Transverse colon (tissue), 4 donors: ENCODE measurements around the gene KCNJ1. TPM values are rescaled to one million over a fixed set of nuclear protein-coding genes. Genes with fewer than 3 reads are reported as not detected.

Source experiments
- DNase-seq: peaks from one replicate; pipeline ENCODE4 v3.0.0-alpha.2; 2019
- H3K27ac ChIP-seq, 4 donors: fragments of 200-600 bp; sonication (generic); 2 replicates each; pipeline ENCODE4 v1.5.1; 2016 to 2018; ENCODE audit warnings: inconsistent platforms in 4 of 4
- H3K27me3 ChIP-seq: fragments of 200-600 bp; sonication (generic); 2 replicates; pipeline ENCODE4 v1.5.1; 2017; ENCODE audit warnings: inconsistent platforms
- H3K36me3 ChIP-seq, 4 donors: fragments of 200-600 bp; sonication (generic); 2 replicates each; pipeline ENCODE4 v1.5.1; 2017 to 2019; ENCODE audit warnings: inconsistent platforms in 4 of 4
- H3K4me1 ChIP-seq, 4 donors: fragments of 200-600 bp; sonication (generic); 2 replicates each; pipeline ENCODE4 v1.5.1; 2017 to 2020; ENCODE audit warnings: inconsistent platforms in 4 of 4
- H3K4me3 ChIP-seq, 4 donors: fragments of 200-600 bp; sonication (generic); 1 replicate in 1 of 4; 2 replicates in 3 of 4; pipeline versions ENCODE4 v1.5.1 to v1.6.1; 2017 to 2019; ENCODE audit warnings: inconsistent platforms in 4 of 4
- H3K9me3 ChIP-seq, 2 donors: fragments of 200-600 bp; sonication (generic); 2 replicates each; pipeline ENCODE4 v1.5.1; 2017 to 2019; ENCODE audit warnings: inconsistent platforms in 2 of 2
- CTCF ChIP-seq, 5 experiments: fragments of 200-600 bp in 3 of 5; fragments of 450-650 bp in 2 of 5; sonication (generic) in 3 of 5; IDR thresholded peaks; 1 replicate in 2 of 5; 2 replicates in 3 of 5; pipeline ENCODE4 v1.5.1; 2016 to 2017; ENCODE audit warnings: antibody characterized with exemption in 5 of 5, inconsistent platforms in 3 of 5, mild to moderate bottlenecking in 2 of 5, moderate library complexity in 1 of 5
- EP300 ChIP-seq: sonication (generic); formaldehyde crosslinking; IDR thresholded peaks from one replicate; pipeline ENCODE4 v1.6.1; 2017; ENCODE audit warnings: antibody characterized with exemption, low read depth
- POLR2A ChIP-seq: fragments of 450-650 bp; IDR thresholded peaks from one replicate; pipeline ENCODE4 v1.6.1; 2016; ENCODE audit warnings: antibody characterized with exemption, mild to moderate bottlenecking, moderate library complexity
- POLR2AphosphoS5 ChIP-seq, 3 donors: sonication (generic); formaldehyde crosslinking; IDR thresholded peaks; one replicate each; pipeline ENCODE4 v1.6.1; 2016; ENCODE audit warnings: antibody characterized with exemption in 3 of 3
- WGBS, 2 donors: methylation state at CpG; one replicate each; pipeline ENCODE4 v1.1.5; 2018; ENCODE audit warnings: low coverage in 1 of 2; 5-methylcytosine and 5-hydroxymethylcytosine counted together
- in situ Hi-C, 4 donors: fragments of 200-750 bp; cut with MboI; loops; one replicate each; pipeline versions ENCODE4 v1.15.0 to v1.15.1; 2017; ENCODE audit warnings: low sequenced_read_pairs in 3 of 4, low pct_ligation_motif_present in 1 of 4, low pct_unique_long_range_greater_than_20kb in 1 of 4
- intact Hi-C: fragments of 100-400 bp; cut with DNase I; formaldehyde crosslinking; loops from one replicate; pipeline ENCODE4 v1.15.1; 2023; ENCODE audit warnings: low total_unique reads
- total RNA-seq, 4 donors: library from RNA; depleted of rRNA; stranded (reverse); fragments of >200 nt; gene quantifications; one replicate each; pipeline ENCODE4 v1.1.0, GENCODE V29; 2016

KCNJ1 gene
- total RNA-seq, 4 donors from 2014 or later = not detected

- in situ Hi-C loops = loop anchor here in 3 of 4 donors (25.0 kb wide), 3 partner anchors 203 to 803 kb away; no protein-coding TSS in a partner anchor
- Histone ChIP-seq H3K27me3 (no peaks in the 10 kb centered on the region), H3K4me1 (no peaks in the 10 kb centered on the region), H3K9me3 (no peaks in the 10 kb centered on the region), H3K36me3 (no peaks in the 10 kb centered on the region), H3K27ac (no peak overlapping the region), H3K4me3 (no peak overlapping the region)
- no peak for TF ChIP-seq POLR2A
- no peak for TF ChIP-seq POLR2AphosphoS5 (IDR thresholded peaks at IDR 0.05)
- 42 to 89% methylated on average over 1 to 5 of the region's 5 CpGs for WGBS, 2 donors
- intact Hi-C loops = no loop called here
- DNase-seq = no peak
These were observed 27.0 kb downstream of the KCNJ1 start for GRCh38 chr11:128840137-128840536.

DNA sequence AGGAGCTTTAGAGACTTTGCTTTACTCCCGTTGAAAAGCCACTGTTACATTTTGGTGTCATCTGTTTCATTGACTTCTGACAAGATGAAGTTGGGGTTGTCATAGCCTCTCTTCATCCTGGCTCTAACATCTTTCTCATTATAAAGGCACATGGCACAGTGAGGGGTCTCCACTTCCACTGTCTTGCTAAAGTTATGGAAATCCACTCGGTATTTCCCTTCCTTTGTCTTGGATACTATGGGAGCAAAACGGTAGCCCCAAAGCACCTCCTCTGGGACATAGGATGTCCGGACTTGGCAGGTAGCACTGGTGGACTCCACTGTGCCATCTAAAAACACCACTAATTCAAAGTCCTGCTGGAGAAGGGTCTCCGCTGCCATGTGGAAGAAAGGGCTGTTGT lies 28.0 kb downstream of the KCNJ1 start:
- Histone ChIP-seq H3K27me3 (no peaks in the 10 kb centered on the region), H3K4me3 (no peak overlapping the region), H3K4me1 (no peaks in the 10 kb centered on the region), H3K9me3 (no peaks in the 10 kb centered on the region), H3K36me3 (no peaks in the 10 kb centered on the region), H3K27ac (no peak overlapping the region)
- no peak for DNase-seq
- intact Hi-C loops (loop anchor here (10.0 kb wide), 1 partner anchor 554 kb away; no protein-coding TSS in a partner anchor), in situ Hi-C loops (loop anchor here (10.0 to 25.0 kb wide), 7 partner anchors 202 to 804 kb away; no protein-coding TSS in a partner anchor)
- TF ChIP-seq POLR2A (no peak), EP300 (no peak), CTCF (IDR thresholded peaks at IDR 0.05) (no peak), POLR2AphosphoS5 (IDR thresholded peaks at IDR 0.05) (no peak)
- WGBS, 2 donors = 79 to 88% methylated on average over 4 to 5 of the region's 5 CpGs

DNA sequence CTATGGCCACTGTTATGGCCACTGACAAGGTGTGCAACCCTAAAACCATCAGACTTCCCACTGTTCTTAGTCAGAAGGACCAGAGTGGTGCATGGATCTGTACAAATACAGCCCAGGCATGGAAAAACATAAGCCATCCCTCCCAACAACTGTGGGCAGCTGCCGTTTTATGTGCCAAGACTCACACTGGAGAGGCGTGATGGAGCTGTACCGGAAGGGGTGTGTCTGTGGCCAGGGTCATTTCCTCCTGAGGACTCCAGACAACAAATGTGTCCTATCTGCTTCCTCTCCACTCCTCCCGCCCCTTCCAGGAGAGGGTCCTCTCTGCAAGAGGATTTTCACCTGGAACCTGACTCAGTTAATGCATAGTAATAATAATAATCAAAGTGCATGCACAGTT lies 29.5 kb downstream of the KCNJ1 start:
- in situ Hi-C loops (loop anchor here (10.0 to 25.0 kb wide), 7 partner anchors 200 to 803 kb away; no protein-coding TSS in a partner anchor), intact Hi-C loops (loop anchor here (10.0 kb wide), 1 partner anchor 553 kb away; no protein-coding TSS in a partner anchor)
- Histone ChIP-seq H3K4me1 (no peaks in the 10 kb centered on the region), H3K4me3 (no peak overlapping the region), H3K36me3 (no peaks in the 10 kb centered on the region), H3K27ac (no peak overlapping the region), H3K9me3 (no peaks in the 10 kb centered on the region), H3K27me3 (no peaks in the 10 kb centered on the region)
- WGBS, 2 donors = 52 to 57% methylated on average over 1 to 4 of the region's 4 CpGs
- no peak for DNase-seq
- TF ChIP-seq POLR2AphosphoS5 (IDR thresholded peaks at IDR 0.05) (no peak), CTCF (IDR thresholded peaks at IDR 0.05) (no peak), POLR2A (no peak), EP300 (no peak)

- Histone ChIP-seq H3K36me3 (no peaks in the 10 kb centered on the region), H3K4me1 (peaks cover 0 to 5% (median 0%) of the 10 kb centered on the region in 4 donors), H3K27ac (no peak overlapping the region), H3K27me3 (no peaks in the 10 kb centered on the region), H3K9me3 (no peaks in the 10 kb centered on the region), H3K4me3 (no peak overlapping the region)
- in situ Hi-C loops (loop anchor here (10.0 to 25.0 kb wide), 7 partner anchors 199 to 801 kb away; no protein-coding TSS in a partner anchor), intact Hi-C loops (loop anchor here (10.0 kb wide), 1 partner anchor 551 kb away; no protein-coding TSS in a partner anchor)
- TF ChIP-seq POLR2A (no peak), CTCF (IDR thresholded peaks at IDR 0.05) (no peak), EP300 (no peak), POLR2AphosphoS5 (IDR thresholded peaks at IDR 0.05) (no peak)
- no peak for DNase-seq
- WGBS, 2 donors = 33 to 47% methylated on average over 4 to 16 of the region's 16 CpGs
These were observed 31.2 kb downstream of the KCNJ1 start for GRCh38 chr11:128835741-128836430.
